AG09319 (cell line): Measurements from ENCODE around the gene TMIGD3.

Source experiments
- DNase-seq: peaks from one replicate; pipeline ENCODE4 v3.0.0-alpha.2; 2010; ENCODE audit warnings: low read depth; ENCODE audit errors: extremely low read depth
- TF ChIP-seq, protein P1 (sequence below): IDR thresholded peaks from 2 replicates; pipeline ENCODE4 v1.5.1; 2011; ENCODE audit warnings: low read depth, mild to moderate bottlenecking, inconsistent platforms, low read length, moderate library complexity

Gene TMIGD3

DNA sequence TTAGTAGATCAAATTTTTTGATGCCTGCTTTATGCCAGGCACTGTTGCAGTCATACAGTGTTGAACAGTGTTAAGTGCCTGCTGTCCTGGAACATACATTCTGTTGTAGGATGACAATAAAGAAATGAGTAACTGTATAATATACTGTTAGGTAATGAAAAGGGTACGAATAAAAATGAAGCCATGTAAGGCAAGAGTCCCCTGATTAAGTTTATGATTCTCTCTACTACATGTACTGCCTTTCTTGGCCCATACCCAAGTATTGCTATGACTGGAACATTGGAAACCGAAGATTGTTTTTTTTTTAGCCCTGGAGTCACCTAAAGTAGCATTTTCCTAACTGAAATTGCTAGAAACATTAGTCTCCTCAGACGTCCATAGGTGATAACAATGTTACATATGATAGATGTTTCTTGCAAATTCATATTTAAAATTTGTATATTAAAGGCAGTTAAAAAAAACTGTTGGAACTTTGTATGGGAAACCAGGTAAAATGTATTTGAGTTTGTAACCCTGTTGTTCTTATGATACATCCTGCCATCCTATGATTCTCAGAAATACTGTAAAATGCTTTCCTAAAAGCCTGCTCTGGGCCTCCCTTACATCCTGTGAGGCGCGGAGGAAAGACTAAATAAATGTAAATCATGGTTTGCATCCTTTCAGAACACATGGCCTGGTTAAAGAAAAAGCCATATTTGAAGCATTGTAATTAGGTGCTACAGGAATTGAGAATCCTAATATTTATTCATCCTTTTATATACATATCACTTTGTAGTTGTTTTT, 48.4 kb downstream of the TMIGD3 start:
- DNase-seq: no peak
- TF ChIP-seq, protein P1, sequence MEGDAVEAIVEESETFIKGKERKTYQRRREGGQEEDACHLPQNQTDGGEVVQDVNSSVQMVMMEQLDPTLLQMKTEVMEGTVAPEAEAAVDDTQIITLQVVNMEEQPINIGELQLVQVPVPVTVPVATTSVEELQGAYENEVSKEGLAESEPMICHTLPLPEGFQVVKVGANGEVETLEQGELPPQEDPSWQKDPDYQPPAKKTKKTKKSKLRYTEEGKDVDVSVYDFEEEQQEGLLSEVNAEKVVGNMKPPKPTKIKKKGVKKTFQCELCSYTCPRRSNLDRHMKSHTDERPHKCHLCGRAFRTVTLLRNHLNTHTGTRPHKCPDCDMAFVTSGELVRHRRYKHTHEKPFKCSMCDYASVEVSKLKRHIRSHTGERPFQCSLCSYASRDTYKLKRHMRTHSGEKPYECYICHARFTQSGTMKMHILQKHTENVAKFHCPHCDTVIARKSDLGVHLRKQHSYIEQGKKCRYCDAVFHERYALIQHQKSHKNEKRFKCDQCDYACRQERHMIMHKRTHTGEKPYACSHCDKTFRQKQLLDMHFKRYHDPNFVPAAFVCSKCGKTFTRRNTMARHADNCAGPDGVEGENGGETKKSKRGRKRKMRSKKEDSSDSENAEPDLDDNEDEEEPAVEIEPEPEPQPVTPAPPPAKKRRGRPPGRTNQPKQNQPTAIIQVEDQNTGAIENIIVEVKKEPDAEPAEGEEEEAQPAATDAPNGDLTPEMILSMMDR: no peak

DNA sequence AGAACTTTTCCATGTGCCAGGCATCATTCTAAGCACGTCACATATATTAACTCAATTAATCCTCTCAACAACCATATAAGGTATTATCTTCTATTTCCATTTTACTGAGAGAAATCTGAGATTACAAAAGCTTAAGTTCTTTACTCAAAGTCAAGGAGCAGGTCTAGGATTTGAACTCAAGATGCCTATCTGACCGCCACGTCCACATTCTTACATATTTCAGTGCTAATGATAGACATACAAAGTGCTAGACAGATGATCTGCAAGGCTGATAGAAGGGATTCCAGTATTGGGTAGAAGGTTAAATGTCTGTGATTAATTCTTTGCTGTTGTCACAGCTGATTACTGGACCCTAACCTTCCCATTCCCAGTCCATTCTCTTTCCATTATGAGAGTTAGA, 49.7 kb downstream of the TMIGD3 start:
- DNase-seq: no peak
- TF ChIP-seq, protein P1: no peak

DNA sequence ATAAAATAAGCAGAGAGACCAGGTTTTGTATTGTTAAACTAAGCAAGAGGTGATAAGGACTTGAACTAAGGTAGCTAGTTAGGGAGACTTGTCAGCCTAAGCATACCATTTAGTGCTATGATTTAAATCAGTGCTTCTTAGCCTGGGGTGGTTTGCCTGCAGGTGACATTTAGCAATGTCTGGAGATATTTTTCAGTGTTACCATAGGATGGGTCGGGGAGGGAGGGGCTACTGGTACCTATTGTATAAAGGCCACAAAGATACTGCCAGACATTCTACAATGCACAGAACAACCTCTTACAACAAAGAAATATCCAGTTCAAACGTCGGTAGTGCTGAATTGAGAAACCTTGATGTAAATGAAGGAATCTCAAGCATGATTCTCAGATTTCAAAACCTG, 50.9 kb downstream of the TMIGD3 start:
- DNase-seq: no peak
- TF ChIP-seq, protein P1: no peak

DNA sequence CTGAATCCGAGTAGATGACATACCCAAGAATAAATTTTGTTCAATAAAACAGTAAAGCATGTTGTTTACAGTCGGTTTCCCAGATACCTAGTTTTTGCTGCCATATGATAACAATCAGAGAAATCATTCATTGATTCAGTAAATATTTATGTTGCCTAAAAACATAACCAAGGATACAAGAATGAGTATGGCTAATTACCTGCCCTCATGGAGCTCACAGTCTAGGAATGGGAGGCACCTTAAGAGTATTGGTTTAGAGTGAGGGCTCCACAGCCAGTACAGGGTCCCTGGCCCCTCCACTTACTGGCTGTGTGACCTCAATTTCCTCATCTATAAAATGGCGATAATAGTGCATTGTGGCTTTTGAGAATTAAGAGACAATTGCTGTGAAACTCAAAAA, 53.2 kb downstream of the TMIGD3 start:
- DNase-seq: no peak
- TF ChIP-seq, protein P1: no peak

DNA sequence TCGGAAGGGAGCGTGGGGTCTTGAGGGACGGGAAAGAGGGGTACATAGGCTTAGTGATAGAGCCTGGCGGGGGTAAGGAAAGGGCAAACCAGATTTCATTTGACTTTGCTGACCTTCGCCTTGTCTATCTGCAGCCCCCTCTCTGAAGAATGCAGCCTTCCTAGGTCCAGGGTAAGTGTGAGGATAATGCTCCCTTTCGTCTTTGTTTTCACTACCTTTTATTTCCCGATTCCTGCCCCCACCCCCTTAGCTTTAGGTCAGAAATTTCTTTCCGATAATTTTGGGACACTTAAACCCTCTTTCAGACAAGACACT, 53.8 kb downstream of the TMIGD3 start:
- TF ChIP-seq, protein P1: no peak
- DNase-seq: no peak

DNA sequence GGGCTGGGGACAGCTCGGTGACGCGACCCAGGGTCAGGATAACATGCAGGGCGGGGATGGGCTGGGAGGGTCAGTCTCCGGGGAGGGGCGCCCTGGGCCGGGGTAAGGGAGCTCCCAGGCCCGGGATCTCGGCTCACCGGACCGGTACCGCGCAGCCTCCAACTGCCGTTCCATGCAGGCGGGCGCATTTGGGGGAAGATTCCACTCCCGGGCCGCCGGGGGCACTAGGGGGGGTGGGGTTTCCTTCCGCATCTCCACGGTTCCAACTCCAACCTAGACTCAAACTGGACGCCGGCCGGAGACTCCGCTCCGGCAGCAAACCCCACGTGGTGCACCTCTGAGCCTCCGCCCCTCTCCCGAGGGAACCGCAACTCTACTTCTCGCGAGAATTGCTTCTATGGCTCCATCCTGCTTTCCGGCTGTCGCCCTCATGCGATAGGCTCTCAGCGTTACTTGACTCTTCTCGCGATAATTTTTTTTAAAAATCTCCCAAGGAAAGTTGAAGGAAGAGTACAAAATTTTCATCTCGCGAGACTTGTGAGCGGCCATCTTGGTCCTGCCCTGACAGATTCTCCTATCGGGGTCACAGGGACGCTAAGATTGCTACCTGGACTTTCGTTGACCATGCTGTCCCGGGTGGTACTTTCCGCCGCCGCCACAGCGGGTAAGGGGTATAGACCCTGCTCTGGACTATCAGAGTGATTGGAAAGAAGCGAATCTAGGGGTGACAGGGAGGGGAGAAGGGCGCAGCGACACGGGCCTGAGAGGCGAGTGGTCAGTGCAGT, 54.3 kb downstream of the TMIGD3 start, which contains the start of the genes ATP5PB and WDR77:
ATP5PB (plus strand) TSS at position 547 of the 785 bp plus-strand sequence; CDS start at position 625, 78 bp downstream.
WDR77 (minus strand) TSS at position 339 of the 785 bp plus-strand sequence; CDS start at position 252, 87 bp downstream.
- DNase-seq: peak; percentile 98
- TF ChIP-seq, protein P1: no peak

DNA sequence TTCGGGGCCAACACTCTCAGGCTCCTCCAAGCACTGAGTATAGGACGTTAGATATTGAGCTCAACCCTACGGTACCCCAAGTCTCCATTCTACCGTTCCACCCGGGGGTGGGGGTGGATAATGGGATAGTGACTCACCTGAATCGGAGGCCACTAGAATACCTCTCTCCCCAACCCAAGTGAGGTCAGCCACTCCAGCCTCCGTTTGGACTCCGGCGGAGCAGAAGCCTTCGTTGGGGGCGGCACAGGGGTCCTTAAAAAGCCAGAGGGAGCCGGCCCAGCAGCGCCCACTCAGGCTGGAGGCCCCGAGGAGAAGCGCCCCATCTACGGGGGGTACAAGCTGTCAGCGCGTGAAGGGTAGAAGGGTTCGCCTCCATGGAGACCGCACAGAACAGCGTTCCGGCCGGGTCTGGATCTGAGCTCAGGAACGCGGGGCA, 54.9 kb downstream of the TMIGD3 start:
- no peak for DNase-seq
- TF ChIP-seq, protein P1: no peak; the same call in 1 of the 2 replicates
